ENCODE data around the gene PPP1R10.

Gene PPP1R10

GRCh38 chr6:30554404-30554803 is 62.6 kb downstream of the PPP1R10 start:
- no peak for TF ChIP-seq CTCF (IDR thresholded peaks at IDR 0.05; ENCODE audit: extremely low read depth, insufficient read depth, missing control alignments)
- in situ Hi-C loops (cut with MboI; ENCODE audit: low pct_unique_long_range_greater_than_20kb, low sequenced_read_pairs, unreplicated experiment), result no loop called here

More at GRCh38 chr6:30554404-30554803, 62.6 kb downstream of the PPP1R10 start:
- no peak for DNase-seq (ENCODE audit: low spot score)
